CD4-positive, alpha-beta T cell treated with Interleukin-2 at 100 ng/mL for 4 hours (primary cell): ENCODE measurements around the gene MED15.

ENCODE experiments used
- DNase-seq: peaks from one replicate; pipeline ENCODE4 v3.0.0-alpha.2; 2020; ENCODE audit warnings: low spot score

The MED15 gene

GRCh38 chr22:20552443-20553401 is 45.3 kb downstream of the MED15 start:
- DNase-seq, result no peak

DNA sequence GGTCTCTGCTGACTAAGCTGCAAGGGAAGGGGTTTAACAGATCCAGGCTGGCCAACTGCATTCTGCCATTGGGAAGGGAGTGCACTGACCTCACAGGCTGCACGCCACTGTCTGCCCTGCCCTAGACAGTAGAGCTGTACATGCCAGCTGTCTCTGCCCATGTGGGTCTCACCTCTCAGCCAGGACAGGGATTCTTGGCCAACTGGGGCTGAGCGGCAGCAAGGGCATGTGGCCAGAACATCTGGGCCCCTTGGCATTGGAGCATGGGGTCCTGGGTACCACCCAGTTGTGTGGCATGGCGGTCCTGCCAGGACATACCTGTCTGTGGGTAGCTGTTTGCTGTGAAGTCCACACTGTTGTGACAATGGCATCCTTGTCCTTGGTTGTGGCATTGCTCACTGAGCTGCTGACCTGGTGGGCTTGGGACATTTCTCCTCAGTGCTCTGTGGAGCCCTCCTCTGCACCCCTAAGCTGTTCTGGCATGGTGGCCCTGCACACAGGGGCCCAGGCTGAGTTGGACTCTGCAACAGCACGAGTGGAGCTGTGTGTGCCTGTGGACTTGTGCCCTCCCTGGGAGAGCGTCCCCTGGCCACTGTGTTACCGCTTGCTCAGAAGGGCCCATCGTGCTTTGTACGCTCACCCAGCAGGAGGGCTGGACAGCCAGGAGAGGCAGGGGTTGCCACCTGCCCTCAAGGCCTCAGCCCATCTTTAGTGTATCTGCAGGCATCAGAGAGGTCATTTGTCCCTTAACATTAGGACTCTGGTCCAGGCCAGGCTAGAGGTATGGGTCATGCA is 46.7 kb downstream of the MED15 start:
- DNase-seq, result no peak

DNA sequence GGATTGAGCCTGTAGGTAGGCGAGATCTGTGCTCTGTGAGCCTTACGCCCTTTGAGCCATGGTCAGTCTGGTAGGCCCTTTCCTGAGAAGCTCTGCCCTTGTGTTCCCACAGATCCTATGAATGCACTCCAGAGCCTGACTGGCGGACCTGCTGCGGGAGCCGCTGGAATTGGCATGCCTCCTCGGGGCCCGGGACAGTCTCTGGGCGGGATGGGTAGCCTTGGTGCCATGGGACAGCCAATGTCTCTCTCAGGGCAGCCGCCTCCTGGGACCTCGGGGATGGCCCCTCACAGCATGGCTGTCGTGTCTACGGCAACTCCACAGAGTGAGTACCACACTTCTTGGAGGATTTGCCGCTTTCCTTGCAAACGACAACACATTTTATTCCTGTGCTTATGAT is 47.4 kb downstream of the MED15 start:
- DNase-seq, result no peak

DNA sequence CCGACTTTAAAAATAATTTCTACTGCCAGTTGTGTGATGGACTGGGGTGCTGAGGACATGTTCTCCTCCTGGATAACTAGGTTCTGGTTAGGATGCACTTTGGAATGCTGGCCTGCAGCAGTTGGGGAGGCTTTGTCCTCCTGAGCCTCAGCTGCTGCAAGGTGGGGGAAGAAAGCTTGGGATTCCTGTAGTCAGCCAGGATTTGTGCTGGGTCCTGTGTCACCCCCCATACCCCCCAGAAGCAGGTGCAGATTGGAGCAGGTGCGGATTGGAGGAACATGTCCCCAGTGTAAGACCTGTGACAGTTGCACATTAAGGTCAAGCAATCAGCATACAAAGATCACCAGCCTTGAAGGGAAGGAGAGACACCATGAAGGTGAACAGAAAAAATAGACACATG is 51.1 kb downstream of the MED15 start:
- DNase-seq, result no peak

DNA sequence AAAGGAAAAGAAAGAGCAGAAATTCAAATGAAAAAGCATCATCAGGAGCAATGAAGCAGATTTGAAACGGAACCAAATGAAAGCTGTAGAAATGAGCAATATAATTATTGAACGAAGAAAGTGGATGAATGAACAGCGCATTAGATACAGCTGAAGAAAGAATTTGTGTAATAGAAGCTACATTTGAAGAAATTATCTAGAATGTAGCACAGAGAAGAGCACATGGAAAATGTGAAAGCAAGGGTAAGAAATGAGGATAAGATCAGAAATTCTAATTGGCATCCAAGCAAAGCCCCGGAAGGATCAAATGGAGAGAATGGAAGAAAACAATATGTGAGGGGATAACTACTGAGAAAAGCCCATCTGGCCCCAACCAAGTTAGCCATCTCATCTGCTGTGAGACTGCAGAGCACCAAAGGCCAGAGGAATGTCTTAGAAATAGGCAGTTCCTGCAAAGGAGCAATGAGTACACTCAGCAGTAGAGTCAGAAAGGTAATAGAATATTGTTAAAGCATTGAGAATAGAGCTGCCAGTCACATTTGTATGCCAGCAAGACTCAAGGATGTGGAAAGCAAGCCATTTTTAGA is 51.9 kb downstream of the MED15 start:
- DNase-seq, result no peak

DNA sequence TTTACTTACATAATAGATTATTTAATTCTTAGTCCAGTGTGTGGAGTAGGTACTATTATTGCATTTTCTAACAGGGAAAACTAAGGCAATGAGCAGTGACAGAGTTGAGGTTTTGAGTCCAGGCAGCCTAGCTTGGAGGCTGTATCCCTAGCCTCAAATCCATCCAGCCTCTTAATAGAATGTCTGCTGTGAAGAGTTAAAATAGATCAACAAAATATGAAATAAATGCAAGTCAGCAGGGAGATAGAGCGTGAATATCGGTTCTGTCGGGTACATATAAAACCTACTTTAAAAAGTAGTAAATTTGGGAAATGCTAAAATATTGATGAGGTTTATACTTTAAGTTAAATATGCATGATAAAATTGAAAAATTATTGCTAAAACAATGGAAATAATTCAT is 53.3 kb downstream of the MED15 start:
- no peak for DNase-seq

GRCh38 chr22:20561882-20562281 is 54.5 kb downstream of the MED15 start:
- DNase-seq, result no peak

DNA sequence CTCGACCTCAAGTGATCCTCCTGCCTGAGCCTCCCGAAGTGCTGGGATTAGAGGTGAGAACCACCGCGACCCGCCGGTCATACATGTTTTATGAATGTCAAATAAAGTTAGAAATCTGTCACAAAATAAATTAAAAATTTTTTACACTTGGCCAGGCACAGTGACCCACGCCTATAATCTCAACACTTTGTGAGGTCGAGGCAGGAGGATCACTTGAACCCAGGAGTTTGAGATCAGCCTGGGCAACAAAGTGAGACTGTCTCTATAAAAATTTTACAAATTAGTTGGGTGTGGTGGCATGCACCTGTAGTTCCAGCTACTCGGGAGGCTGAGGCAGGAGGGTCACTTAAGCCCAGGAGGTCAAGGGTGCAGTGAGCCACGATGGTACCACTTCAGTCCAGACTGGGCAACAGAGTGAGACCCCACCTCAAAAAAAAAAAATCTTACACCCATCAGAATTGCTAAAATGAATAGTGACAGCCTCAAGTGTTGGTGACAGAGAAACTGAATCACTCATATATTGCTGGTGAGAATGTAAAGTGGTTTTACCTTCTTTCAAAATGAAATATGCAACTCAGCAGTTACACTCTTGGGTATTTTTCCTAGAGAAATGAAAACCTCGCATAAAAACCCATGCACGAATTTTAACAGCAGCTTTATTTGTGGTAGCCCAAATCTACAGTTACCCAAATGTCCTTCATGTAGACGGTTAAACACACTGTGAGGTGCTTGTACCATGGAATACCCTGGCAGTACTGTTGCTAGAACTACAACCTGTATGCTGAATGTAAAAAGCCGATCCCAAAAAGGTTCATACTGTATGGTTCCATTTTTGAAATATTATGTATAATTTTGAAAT is 55.4 kb downstream of the MED15 start:
- DNase-seq, result no peak

- peak; percentile 18 for DNase-seq
Observed at GRCh38 chr22:20563466-20563906, 56.1 kb downstream of the MED15 start.

DNA sequence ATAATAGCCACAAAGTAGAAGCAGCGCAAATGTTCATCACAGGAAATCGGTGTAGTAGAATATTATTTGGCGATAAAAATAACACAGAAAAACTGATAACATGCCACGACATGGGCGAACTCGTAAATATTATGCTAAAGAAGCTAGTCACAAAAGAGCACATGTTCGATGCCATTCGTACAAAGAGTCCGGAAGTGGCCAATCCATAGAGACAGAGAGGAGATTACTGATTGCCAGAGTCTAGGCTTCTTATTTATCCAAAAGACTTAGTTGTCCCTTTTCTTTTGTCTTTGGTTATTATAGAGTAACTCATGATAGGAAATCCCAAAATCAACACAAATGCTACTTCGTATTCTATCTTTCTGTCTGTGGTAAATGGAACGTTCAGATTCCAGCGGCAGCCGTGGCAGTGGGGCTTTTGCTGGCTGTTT is 56.5 kb downstream of the MED15 start:
- DNase-seq, result no peak

DNA sequence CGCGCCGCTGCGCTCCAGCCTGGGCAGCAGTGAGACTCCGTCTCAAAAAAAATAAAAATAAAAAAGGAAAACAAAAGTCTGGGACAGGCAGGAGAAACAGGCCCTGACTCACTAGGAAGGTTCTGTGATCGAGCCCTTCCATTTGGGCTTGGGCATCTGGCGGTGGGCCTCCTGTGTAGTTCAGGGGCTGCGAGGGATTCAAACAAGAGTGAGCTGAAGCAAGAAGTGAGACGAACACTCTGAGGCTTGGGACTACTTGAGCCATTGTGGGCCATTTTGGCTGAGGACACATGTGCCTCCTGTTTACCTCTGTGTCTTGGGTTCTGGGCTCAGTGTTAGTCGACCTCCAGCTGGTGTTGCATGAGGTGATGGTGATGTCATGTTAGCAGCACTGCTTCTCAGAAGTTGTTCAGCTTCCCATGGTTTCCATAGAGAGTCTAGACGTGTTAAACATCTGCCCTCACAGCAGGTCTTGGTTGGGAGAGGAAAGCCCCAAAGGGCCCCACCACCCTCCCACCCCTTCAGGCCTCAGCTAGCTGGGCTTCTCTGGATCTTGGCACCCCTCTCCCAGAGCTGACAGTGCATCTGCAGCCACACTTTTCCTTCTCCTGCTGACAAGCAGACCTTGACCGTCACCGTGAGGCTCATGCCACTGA is 57.8 kb downstream of the MED15 start:
- DNase-seq, result peak; percentile 54

DNA sequence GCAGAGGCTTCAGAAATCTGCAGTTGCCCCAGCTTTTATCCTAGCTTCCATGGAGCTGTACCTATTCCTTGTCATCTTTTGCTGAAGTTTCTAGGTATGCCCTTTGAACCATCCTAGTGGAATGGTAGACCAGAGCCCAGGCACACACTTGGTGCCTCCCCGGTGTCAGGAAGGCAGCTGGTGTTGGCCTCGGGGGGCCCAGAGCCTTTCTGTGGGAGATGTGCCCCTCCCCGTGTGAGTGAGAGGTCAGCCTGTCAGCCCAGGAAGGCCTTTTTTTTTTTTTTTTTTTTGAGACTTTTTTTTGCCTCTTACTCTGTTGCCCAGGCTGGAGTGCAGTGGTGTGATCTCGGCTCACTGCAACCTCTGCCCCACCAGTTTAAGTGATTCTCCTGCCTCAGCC is 58.4 kb downstream of the MED15 start:
- no peak for DNase-seq

DNA sequence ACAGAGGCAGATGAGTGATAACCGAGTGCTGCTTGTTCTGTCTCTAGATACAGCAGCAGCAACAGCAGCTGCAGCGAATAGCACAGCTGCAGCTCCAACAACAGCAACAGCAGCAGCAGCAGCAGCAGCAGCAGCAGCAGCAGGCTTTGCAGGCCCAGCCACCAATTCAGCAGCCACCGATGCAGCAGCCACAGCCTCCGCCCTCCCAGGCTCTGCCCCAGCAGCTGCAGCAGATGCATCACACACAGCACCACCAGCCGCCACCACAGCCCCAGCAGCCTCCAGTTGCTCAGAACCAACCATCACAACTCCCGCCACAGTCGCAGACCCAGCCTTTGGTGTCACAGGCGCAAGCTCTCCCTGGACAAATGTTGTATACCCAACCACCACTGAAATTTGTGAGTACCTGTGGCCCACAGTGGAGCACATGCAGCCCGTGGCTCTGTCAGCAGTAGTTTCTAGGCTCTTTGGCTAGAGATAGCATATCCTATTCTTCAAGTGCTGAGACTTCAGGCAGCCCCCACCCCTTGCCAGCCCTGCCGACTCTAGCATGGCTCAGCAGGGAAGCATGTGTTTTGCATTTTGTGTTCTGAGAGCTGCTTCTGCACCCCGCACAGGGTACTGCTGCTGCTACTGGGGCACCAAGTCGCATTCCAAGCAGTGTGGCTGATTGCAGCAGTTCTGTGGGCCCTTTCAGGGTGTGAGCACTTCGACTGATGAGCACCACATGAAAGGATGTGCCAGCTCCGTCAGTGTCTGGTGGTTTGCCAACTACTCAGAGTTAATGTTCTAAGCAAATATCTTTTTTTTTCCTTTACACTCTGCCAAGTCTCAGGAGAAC is 59.2 kb downstream of the MED15 start:
- DNase-seq, result peak; percentile 85

GRCh38 chr22:20567371-20567847 is 60.0 kb downstream of the MED15 start:
- peak; percentile 27 for DNase-seq

GRCh38 chr22:20567993-20568417 is 60.6 kb downstream of the MED15 start:
- no peak for DNase-seq

DNA sequence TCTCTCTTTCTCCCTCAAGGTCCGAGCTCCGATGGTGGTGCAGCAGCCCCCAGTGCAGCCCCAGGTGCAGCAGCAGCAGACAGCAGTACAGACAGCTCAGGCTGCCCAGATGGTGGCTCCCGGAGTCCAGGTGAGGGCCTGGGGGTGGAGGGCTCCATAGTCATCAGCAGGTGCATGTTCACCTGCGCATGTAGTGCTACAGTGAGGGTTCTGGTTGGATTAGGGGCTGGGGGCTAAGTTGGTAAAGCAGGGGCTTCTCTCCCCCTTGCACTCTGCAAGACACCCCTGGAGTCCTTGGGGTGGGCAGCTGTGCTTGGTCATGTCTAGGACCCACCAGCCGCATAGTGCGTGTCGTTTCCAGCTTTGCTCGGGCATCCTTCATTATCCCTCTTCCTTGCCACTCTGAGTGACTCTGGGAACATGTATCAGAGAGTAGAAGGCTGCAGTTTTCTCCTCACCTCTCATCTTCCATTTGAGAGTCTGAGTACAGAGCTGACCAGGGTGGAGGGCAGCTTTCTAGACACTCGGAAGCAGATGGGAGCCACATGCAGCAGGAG is 61.2 kb downstream of the MED15 start:
- DNase-seq, result no peak

- DNase-seq, result peak; percentile 87
Observed at GRCh38 chr22:20569059-20570058, 61.9 kb downstream of the MED15 start.

GRCh38 chr22:20571078-20571503 is 63.7 kb downstream of the MED15 start:
- no peak for DNase-seq
